ENCODE data around the gene SORBS2.

Gene SORBS2

DNA sequence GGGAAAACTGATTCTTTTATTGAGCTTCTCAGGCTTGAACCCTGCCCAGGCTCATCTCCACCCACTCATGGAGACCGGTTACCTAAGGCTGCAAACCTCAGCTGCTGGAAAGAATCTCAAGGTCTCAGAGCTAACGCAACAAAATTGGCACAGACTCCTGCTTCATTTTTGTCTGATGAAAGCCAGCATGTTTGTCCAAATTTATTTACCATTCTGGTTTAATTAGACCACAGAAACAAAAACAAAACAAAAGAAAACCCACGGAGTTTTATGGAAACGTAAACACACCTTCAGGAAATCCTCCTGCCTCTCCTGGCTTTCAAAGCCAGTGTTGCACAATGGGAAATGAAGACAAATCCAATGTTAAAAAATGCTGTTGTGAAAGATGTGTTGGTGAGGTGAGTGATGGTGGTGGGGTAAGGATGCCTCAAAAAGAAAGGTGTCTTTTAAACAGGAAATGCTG is 220.3 kb downstream of the SORBS2 start:
- DNase-seq (ENCODE audit: low read depth in 2 of 2), result no peak

DNA sequence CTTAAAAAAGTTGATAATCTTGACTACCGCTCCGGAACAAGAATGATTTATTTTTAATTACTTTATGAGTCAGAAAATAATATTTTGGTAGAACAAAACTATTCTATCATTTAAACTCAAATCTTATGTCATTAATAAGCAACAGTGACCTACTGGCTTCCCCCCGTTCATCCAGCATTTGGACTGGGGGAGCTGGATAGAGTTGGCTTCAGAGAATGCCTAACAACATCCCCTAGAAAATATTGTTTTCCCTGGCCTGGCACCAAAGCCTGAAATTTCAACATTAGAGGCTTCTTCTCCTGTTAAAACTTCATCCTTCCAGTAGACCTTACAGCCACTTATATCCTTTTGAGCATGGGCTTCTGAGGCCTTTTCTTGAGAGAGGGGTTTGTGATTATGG is 221.0 kb downstream of the SORBS2 start:
- no peak for DNase-seq (ENCODE audit: low read depth in 2 of 2)

DNA sequence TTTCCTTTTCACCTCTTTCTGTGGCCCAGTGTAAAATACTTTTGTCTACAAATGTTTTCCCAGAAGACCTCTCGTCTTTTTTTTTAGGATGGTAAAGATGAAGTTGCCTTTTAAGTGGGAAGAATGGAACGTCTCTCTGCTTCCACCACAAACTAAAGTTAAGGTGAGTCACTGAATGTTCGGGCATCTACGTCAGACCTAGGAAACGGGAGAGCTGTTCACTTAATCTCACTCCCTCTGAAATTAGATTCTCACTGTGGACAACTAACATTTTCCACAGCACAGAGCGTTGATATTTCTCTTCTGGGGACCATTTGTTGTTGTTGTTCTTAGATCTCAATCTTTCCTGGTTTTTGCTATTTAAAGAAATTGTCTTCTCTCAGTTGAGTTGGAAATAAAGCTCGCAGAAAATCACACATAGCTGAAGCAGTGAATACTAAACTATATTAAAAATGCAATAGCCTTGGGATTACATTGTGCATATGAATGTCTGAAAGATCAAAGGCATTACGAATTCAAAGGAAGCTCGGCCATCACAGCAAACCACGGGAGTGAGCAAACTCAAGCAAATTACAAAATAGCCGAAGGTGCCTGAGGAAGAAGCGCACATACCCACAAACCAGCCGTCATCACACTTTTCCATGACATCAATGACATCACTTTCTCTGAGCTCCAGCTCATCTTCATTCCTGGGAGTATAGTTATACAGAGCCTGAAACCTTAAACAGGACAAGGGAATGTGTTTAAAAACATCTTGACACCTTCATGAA is 222.7 kb downstream of the SORBS2 start:
- DNase-seq (ENCODE audit: low read depth in 2 of 2), result peak in 1 of 2 experiments; percentile 34

DNA sequence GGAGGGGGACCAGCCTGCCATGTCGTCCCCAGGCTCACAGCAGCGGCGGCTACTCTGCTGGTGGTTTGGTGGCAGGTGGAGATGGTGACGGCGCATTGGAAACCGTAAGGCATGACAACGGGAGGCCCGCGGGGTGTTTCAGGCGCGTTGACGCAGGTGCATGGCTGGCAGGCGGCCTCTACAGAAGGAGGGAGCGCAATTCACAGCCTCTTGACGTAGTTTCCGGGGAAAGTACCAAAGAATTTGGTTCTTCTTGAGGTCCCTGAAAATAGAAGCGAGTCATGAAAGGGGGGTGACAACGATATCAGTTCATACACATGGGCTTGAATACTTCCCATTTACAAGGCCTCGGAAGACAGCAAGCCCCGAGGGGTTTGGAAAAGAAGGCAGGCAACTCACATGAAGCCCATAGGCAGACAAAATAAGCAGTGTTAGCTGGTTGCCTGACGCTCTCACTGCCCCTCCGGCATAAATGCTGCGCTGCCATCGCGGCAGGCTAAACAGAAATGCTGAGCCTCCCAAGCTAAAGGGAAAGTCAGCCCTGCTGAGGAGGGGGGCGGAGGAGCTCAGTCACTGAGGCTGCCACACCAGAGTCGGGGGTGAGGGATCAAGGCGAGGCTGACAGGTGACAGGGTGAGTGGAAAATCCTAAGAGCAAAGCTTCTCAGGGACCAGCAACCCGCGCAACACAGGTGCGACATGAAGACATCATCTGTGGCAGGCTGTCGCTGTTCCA is 224.4 kb downstream of the SORBS2 start:
- DNase-seq (ENCODE audit: low read depth in 2 of 2), result no peak

DNA sequence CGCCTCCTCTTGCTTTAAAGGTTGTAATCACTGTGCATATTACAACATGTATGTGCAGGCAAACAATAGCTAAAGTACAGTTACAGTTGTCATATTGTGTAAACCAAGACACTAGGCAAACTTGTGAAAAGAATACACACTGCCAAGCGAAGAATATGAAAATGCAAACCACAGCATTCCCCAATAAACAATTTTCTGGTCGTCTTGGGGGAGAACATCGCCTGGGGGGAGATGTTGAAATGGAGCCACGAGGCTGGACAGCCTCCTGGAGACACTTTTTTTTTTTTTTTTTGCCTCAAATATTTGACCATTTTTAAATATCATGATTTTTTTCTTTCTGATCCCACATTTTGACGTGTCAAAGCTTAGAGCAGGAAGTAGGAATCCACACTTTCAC is 225.0 kb downstream of the SORBS2 start:
- DNase-seq (ENCODE audit: low read depth in 2 of 2), result no peak

- no peak for DNase-seq (ENCODE audit: low read depth in 2 of 2)
These were observed 226.8 kb downstream of the SORBS2 start for GRCh38 chr4:185585211-185585610.

GRCh38 chr4:185583813-185584212 is 228.2 kb downstream of the SORBS2 start:
- DNase-seq (ENCODE audit: low read depth in 2 of 2), result no peak

- DNase-seq (ENCODE audit: low read depth in 2 of 2), result no peak
These were observed 229.2 kb downstream of the SORBS2 start for GRCh38 chr4:185582651-185583400.

DNA sequence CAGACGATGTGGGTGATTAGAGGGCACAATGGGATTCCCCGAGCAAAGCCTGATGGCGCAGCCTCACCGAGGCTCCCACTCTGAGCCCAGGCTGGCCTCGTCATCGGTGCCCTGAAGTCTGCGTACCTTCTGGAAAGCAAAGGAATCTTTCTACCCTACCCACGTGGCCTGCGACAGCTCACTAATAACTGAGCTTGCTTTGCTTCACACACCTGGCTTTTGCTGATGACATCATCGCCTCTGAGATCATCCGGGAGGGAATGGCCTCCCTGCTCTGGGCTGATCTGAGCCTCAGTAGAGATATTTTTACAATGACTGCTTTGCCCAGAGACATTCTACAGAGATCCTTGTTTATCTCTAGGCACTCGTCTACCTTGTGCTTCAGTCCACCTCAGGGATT is 231.3 kb downstream of the SORBS2 start:
- DNase-seq (ENCODE audit: low read depth in 2 of 2), result no peak

DNA sequence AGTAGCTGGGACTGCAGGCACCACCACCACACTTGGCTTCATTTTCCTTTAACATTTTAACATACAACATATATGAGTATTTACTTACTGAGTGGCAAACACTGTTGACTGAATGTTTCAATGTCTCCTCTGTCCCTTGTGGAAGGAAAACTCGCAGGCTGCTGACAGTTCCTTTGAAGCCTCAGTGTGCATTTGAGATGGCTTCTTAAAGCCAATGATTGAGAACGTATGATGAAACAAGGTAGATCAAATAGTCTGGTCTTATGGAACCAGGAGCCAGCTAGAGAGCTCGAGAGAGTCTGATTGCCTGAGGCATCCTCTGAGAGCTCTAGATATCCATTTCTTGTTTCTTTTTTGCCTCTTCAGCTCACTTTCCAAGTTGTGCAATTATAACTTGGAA is 233.7 kb downstream of the SORBS2 start:
- DNase-seq (ENCODE audit: low read depth in 2 of 2), result no peak

DNA sequence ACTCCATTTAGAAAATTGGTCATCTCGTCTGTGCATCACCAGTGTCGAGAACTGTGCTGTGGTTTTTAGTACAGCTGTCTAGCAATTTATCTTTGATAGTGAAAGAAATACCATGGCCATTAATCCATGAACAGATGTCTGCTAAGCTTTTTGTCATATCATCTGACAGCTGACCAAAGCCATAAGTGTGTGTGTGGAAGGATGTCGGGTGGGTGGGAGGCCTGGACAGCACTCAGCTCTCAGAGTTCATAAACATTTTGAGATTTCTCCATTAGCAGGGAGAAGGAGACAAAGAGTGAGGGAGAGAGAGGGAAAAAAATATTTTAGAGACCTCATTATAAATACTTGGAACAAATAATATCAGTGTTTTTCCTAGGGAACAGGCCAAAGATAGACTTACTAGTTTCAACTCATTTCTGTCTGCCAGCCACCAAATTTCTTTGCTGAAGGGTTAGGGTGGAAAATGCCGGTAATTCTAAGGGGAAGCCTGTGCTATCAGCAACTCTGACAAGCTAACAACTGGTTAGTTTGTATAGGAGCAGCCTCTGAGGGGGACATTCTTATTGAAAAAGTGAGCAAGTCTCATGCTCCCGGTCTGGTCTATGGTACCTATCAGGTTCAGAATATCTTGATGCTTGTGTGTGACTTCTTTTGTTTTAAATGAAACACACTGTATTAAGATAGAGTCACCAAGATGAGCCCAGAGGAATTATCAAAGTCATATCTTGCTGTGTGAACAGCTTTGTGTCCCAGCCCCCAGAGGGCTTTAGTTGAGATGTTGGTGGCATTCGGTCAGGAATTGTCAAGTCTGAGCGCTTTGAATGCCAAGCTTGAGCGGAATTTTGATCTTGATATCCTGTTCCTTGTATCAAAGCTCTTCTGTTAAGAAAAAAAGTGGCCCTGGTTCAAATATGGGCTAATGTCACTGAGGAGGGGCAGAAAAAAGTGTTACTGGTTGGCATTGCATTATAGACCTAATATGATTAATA is 234.7 kb downstream of the SORBS2 start:
- no peak for DNase-seq (ENCODE audit: low read depth in 2 of 2)

GRCh38 chr4:185576314-185576961 is 235.6 kb downstream of the SORBS2 start:
- no peak for DNase-seq (ENCODE audit: low read depth in 2 of 2)

- peak in 1 of 2 experiments; percentile 53 for DNase-seq (ENCODE audit: low read depth in 2 of 2)
These were observed 238.3 kb downstream of the SORBS2 start for GRCh38 chr4:185573651-185574199.

GRCh38 chr4:185570727-185571126 is 241.3 kb downstream of the SORBS2 start:
- DNase-seq (ENCODE audit: low read depth in 2 of 2), result no peak

- DNase-seq (ENCODE audit: low read depth in 2 of 2), result no peak
These were observed 244.3 kb downstream of the SORBS2 start for GRCh38 chr4:185567381-185568376.

DNA sequence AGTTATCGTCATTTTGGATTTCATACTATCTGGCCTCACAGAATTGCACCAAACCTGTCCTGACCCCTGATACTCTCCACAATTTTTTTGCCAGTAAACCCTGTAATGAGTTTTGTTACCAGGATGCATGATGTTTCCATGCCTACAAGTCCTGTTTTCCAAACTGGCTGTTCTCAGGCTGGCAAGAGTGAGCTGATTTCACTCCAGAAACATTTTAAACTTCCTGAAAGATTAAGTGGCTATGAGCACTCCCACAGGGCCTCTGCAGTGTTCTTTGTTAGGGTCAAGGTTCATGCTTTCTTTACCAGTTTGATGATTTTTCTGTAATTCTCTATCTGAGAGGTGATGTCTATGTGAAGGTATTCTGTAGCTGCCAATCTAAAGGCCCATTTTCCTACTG is 245.0 kb downstream of the SORBS2 start:
- DNase-seq (ENCODE audit: low read depth in 2 of 2), result peak in 1 of 2 experiments; percentile 15

DNA sequence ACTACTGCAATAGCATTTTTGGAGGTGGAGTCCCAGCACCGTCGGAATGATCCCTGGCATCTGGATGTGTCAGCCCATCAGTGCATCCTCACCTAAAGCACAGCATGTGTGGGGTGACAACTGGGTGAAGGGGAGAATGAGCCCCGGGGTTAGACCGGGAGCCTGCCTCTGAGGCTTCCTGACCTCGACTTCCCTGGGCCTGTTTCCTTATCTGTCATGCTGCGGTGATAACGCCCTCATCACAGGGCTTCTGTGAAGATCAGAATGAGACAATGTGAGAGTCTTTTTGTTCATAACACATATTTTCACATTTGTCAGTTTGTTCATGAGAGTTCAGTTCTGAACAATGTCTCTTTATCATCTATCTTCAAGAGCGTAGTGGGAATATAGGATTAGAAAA is 245.6 kb downstream of the SORBS2 start:
- DNase-seq (ENCODE audit: low read depth in 2 of 2), result no peak

DNA sequence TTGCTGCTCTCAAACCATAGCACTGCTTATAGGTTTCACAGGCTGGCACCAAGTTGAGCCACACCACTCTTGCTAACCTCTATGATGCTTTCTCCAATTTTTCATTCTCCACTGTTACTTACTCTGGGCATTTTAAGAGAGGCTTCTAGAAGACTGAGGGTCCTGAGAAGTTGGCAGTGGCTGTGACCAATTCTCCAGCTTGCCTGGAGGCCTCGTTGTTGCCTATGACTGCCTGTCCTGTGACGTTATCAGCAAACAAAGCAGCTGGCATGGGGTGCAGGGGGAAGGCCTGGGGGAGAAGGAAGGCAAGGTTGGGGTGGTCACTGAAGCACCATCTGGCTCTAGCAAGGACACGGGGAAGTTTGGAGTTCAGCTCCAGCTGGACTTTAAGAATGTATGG is 246.3 kb downstream of the SORBS2 start:
- no peak for DNase-seq (ENCODE audit: low read depth in 2 of 2)

GRCh38 chr4:185564349-185564748 is 247.6 kb downstream of the SORBS2 start:
- no peak for DNase-seq (ENCODE audit: low read depth in 2 of 2)
